Osteoblast (primary cell): ENCODE measurements around the gene ZSWIM5. TPM values are rescaled to one million over a fixed set of nuclear protein-coding genes. Genes with fewer than 3 reads are reported as not detected.
A peak's percentile ranks its signal among the peaks of the same experiment; 100 is the strongest.
"Not testable (repeated sequence)": the region's sequence is repeated elsewhere in the genome, so short reads cannot be mapped to it uniquely, and the experiment has no call there.

Experiments used
- DNase-seq: peaks from one replicate; pipeline ENCODE4 v3.0.0; 2011; ENCODE audit warnings: low spot score, mixed read lengths; ENCODE audit not compliant: insufficient read length; ENCODE audit errors: missing footprints
- H2AFZ ChIP-seq: 2 replicates; pipeline ENCODE4 v1.6.0; 2011; ENCODE audit warnings: mild to moderate bottlenecking, low read length
- H3K27ac ChIP-seq: 2 replicates; pipeline ENCODE4 v1.5.1; 2011; ENCODE audit warnings: mild to moderate bottlenecking, low read depth, low read length, moderate library complexity
- H3K27me3 ChIP-seq: 2 replicates; pipeline ENCODE4 v1.6.0; 2012; ENCODE audit warnings: mild to moderate bottlenecking, control low read depth, inconsistent platforms, low read length, moderate library complexity; ENCODE audit not compliant: insufficient read depth
- H3K36me3 ChIP-seq: 2 replicates; pipeline ENCODE4 v1.5.1; 2011; ENCODE audit warnings: mild to moderate bottlenecking, low read length, control low read depth, moderate library complexity; ENCODE audit not compliant: insufficient read depth
- H3K4me1 ChIP-seq: 2 replicates; pipeline ENCODE4 v1.5.1; 2011; ENCODE audit warnings: mild to moderate bottlenecking, low read length, control low read depth, moderate library complexity; ENCODE audit not compliant: insufficient read depth
- H3K4me2 ChIP-seq: 2 replicates; pipeline ENCODE4 v1.6.0; 2011; ENCODE audit warnings: mild to moderate bottlenecking, low read length; ENCODE audit not compliant: insufficient read depth
- H3K4me3 ChIP-seq: fragments of 200-600 bp; sonication (generic); 3 replicates; pipeline ENCODE4 v1.5.1; 2012; ENCODE audit warnings: mild to moderate bottlenecking, low read length, inconsistent platforms; ENCODE audit not compliant: insufficient read depth
- H3K79me2 ChIP-seq: 2 replicates; pipeline ENCODE4 v1.6.0; 2012; ENCODE audit warnings: mild to moderate bottlenecking, low read length, control low read depth, inconsistent platforms; ENCODE audit not compliant: insufficient read depth
- H3K9me3 ChIP-seq: 2 replicates; pipeline ENCODE4 v1.5.1; 2011; ENCODE audit warnings: low read depth, low read length, control low read depth
- H4K20me1 ChIP-seq: 2 replicates; pipeline ENCODE4 v1.6.0; 2012; ENCODE audit warnings: mild to moderate bottlenecking, low read length, control low read depth; ENCODE audit not compliant: insufficient read depth
- CTCF ChIP-seq: IDR thresholded peaks from 2 replicates; pipeline ENCODE4 v1.5.1; 2011; ENCODE audit warnings: mild to moderate bottlenecking, low read depth, low read length, moderate library complexity; ENCODE audit errors: extremely low read depth
- total RNA-seq: library from RNA; depleted of rRNA; stranded (reverse); fragments of >200 nt; gene quantifications from 2 replicates; pipeline ENCODE4 v1.2.3, GENCODE V29; 2012

Gene ZSWIM5
- total RNA-seq, 1 donor = 0.36 TPM

- Histone ChIP-seq H3K27ac (no peak overlapping the region), H2AFZ (peak overlapping the region; percentile 15), H3K27me3 (no peaks in the 10 kb centered on the region), H4K20me1 (no peaks in the 10 kb centered on the region), H3K36me3 (no peaks in the 10 kb centered on the region), H3K4me2 (peak overlapping the region; percentile 9), H3K4me1 (no peaks in the 10 kb centered on the region), H3K4me3 (no peak overlapping the region), H3K9me3 (no peaks in the 10 kb centered on the region), H3K79me2 (no peaks in the 10 kb centered on the region)
- no peak for DNase-seq
- no peak for TF ChIP-seq CTCF
Observed at GRCh38 chr1:45191418-45191783, 15.0 kb downstream of the ZSWIM5 start.

- no peak for TF ChIP-seq CTCF
- no peak overlapping the region for H3K27ac ChIP-seq
- H3K4me3 ChIP-seq = no peak overlapping the region
- H3K36me3 ChIP-seq = no peaks in the 10 kb centered on the region
- no peaks in the 10 kb centered on the region for H3K79me2 ChIP-seq
- no peaks in the 10 kb centered on the region for H3K9me3 ChIP-seq
- H4K20me1 ChIP-seq = no peaks in the 10 kb centered on the region
- DNase-seq = peak; percentile 10
- no peak overlapping the region for H3K4me2 ChIP-seq
- H2AFZ ChIP-seq = no peak overlapping the region
- H3K4me1 ChIP-seq = no peaks in the 10 kb centered on the region
- H3K27me3 ChIP-seq = no peaks in the 10 kb centered on the region
Observed at GRCh38 chr1:45187725-45188124, 18.7 kb downstream of the ZSWIM5 start.

GRCh38 chr1:45179918-45180519 is 26.4 kb downstream of the ZSWIM5 start:
- H3K4me3 ChIP-seq, H3K79me2 ChIP-seq, H3K9me3 ChIP-seq, DNase-seq, H3K4me1 ChIP-seq, H2AFZ ChIP-seq, H3K36me3 ChIP-seq, H3K27ac ChIP-seq, H3K27me3 ChIP-seq, H3K4me2 ChIP-seq, H4K20me1 ChIP-seq: not testable (repeated sequence)

GRCh38 chr1:45177452-45177851 is 29.0 kb downstream of the ZSWIM5 start:
- Histone ChIP-seq H3K79me2 (no peaks in the 10 kb centered on the region), H3K27ac (no peak overlapping the region), H4K20me1 (no peaks in the 10 kb centered on the region), H3K36me3 (no peaks in the 10 kb centered on the region), H3K9me3 (no peaks in the 10 kb centered on the region), H3K27me3 (no peaks in the 10 kb centered on the region), H3K4me2 (no peak overlapping the region), H3K4me3 (no peak overlapping the region), H3K4me1 (no peaks in the 10 kb centered on the region), H2AFZ (no peak overlapping the region)
- TF ChIP-seq CTCF = no peak
- peak; percentile 66 for DNase-seq
